GM08714 (cell line): Measurements from ENCODE around the gene KCNJ14.

ENCODE experiments used
- H3K4me3 ChIP-seq: fragments of 200-500 bp; sonication (Bioruptor generic); 2 replicates; pipeline ENCODE4 v1.5.1; 2014; ENCODE audit warnings: mild to moderate bottlenecking, low read length, inconsistent platforms
- ZNF274 ChIP-seq: IDR thresholded peaks from 2 replicates; pipeline ENCODE4 v1.6.1; 2012; ENCODE audit warnings: mild to moderate bottlenecking, low read depth, low read length

Gene KCNJ14

GRCh38 chr19:48442116-48443035 lies 13.0 kb upstream of the KCNJ14 start:
- no peak for TF ChIP-seq ZNF274
- no peak overlapping the region for H3K4me3 ChIP-seq

GRCh38 chr19:48443256-48443655 lies 12.1 kb upstream of the KCNJ14 start:
- no peak for TF ChIP-seq ZNF274
- H3K4me3 ChIP-seq = no peak overlapping the region

GRCh38 chr19:48443731-48444128 lies 11.6 kb upstream of the KCNJ14 start:
- no peak for TF ChIP-seq ZNF274

GRCh38 chr19:48444129-48444935 lies 11.0 kb upstream of the KCNJ14 start:
- peak overlapping the region; percentile 88; the same call in 1 of the 2 replicates for H3K4me3 ChIP-seq
- no peak for TF ChIP-seq ZNF274

More at GRCh38 chr19:48443731-48444128, 11.6 kb upstream of the KCNJ14 start:
- H3K4me3 ChIP-seq = no peak overlapping the region

- peak overlapping the region; percentile 88; the same call in 1 of the 2 replicates for H3K4me3 ChIP-seq
- TF ChIP-seq ZNF274 = no peak
Observed at GRCh38 chr19:48444936-48445200, 10.5 kb upstream of the KCNJ14 start.

- TF ChIP-seq ZNF274 = no peak
Observed at GRCh38 chr19:48445256-48445605, 10.1 kb upstream of the KCNJ14 start.

GRCh38 chr19:48445606-48446481 lies 9.5 kb upstream of the KCNJ14 start, which contains the start of gene GRWD1:
GRWD1 (plus strand) TSS chr19:48445983; CDS start chr19:48446006, 23 bp downstream.
- no peak for TF ChIP-seq ZNF274
- peak within 1 kb of the TSS; percentile 88 for H3K4me3 ChIP-seq

More at GRCh38 chr19:48445256-48445605, 10.1 kb upstream of the KCNJ14 start:
- H3K4me3 ChIP-seq = peak overlapping the region; percentile 88

- H3K4me3 ChIP-seq = peak overlapping the region; percentile 88
- TF ChIP-seq ZNF274 = no peak
Observed at GRCh38 chr19:48446579-48446978, 8.8 kb upstream of the KCNJ14 start.

GRCh38 chr19:48448563-48448962 lies 6.8 kb upstream of the KCNJ14 start:
- TF ChIP-seq ZNF274 = no peak
- no peak overlapping the region for H3K4me3 ChIP-seq

- no peak overlapping the region for H3K4me3 ChIP-seq
- TF ChIP-seq ZNF274 = no peak
Observed at GRCh38 chr19:48450441-48450840, 4.9 kb upstream of the KCNJ14 start.

- TF ChIP-seq ZNF274 = no peak
- no peak overlapping the region for H3K4me3 ChIP-seq
Observed at GRCh38 chr19:48450863-48451262, 4.5 kb upstream of the KCNJ14 start.

- no peak for TF ChIP-seq ZNF274
- no peak overlapping the region for H3K4me3 ChIP-seq
Observed at GRCh38 chr19:48451624-48452023, 3.8 kb upstream of the KCNJ14 start.

GRCh38 chr19:48452289-48453190 lies 2.8 kb upstream of the KCNJ14 start:
- H3K4me3 ChIP-seq = no peak overlapping the region
- no peak for TF ChIP-seq ZNF274

- H3K4me3 ChIP-seq = no peak overlapping the region
- no peak for TF ChIP-seq ZNF274
Observed at GRCh38 chr19:48454150-48454730, 1.1 kb upstream of the KCNJ14 start.
